Mesenchymal stem cell (in vitro differentiated cells and primary cell): Measurements from ENCODE around the gene PRR15L.

Source experiments
- DNase-seq: peaks from one replicate; pipeline ENCODE4 v3.0.0-alpha.2; 2013
- H2AFZ ChIP-seq: one replicate; pipeline ENCODE4 v1.6.1; 2013; ENCODE audit warnings: low read depth, mild to moderate bottlenecking, control low read depth, inconsistent platforms, low read length, moderate library complexity
- H2AK5ac ChIP-seq: 2 replicates; pipeline ENCODE4 v1.6.1; 2013; ENCODE audit warnings: low read length, moderate library complexity, mild to moderate bottlenecking, inconsistent platforms; ENCODE audit not compliant: severe bottlenecking
- H2BK120ac ChIP-seq: one replicate; pipeline ENCODE4 v1.6.1; 2013; ENCODE audit warnings: low read depth, mild to moderate bottlenecking, inconsistent platforms, low read length, moderate library complexity
- H2BK12ac ChIP-seq, 2 experiments: one replicate each; pipeline ENCODE4 v1.6.1; 2013; ENCODE audit warnings: inconsistent platforms in 2 of 2, low read length in 2 of 2, mild to moderate bottlenecking in 2 of 2, moderate library complexity in 2 of 2, control low read depth in 1 of 2
- H2BK15ac ChIP-seq: one replicate; pipeline ENCODE4 v1.6.1; 2013; ENCODE audit warnings: mild to moderate bottlenecking, low read depth, inconsistent platforms; ENCODE audit not compliant: poor library complexity, severe bottlenecking
- H2BK5ac ChIP-seq: 2 replicates; pipeline ENCODE4 v1.6.1; 2013; ENCODE audit warnings: low read depth, mild to moderate bottlenecking, low read length, control low read depth, inconsistent platforms; ENCODE audit not compliant: poor library complexity, severe bottlenecking
- H3K14ac ChIP-seq, 2 experiments: one replicate each; pipeline ENCODE4 v1.6.1; 2013; ENCODE audit warnings: inconsistent platforms in 2 of 2, low read length in 2 of 2, control low read depth in 1 of 2, mild to moderate bottlenecking in 1 of 2, moderate library complexity in 1 of 2
- H3K18ac ChIP-seq, 2 experiments: one replicate each; pipeline ENCODE4 v1.6.1; 2013; ENCODE audit warnings: inconsistent platforms in 2 of 2, low read length in 2 of 2, control low read depth in 1 of 2, low read depth in 1 of 2, mild to moderate bottlenecking in 1 of 2
- H3K23ac ChIP-seq, 2 experiments: one replicate each; pipeline ENCODE4 v1.6.1; 2013; ENCODE audit warnings: inconsistent platforms in 2 of 2, low read length in 2 of 2, mild to moderate bottlenecking in 2 of 2, moderate library complexity in 2 of 2, control low read depth in 1 of 2
- H3K27ac ChIP-seq: 2 replicates; pipeline ENCODE4 v1.5.1; 2013; ENCODE audit warnings: mild to moderate bottlenecking, moderate library complexity, low read length, control low read depth, inconsistent platforms; ENCODE audit not compliant: poor library complexity, severe bottlenecking
- H3K27me3 ChIP-seq, 2 experiments: 2 replicates each; pipeline versions ENCODE4 v1.6.1 to v1.7.0; 2013; ENCODE audit warnings: low read length in 2 of 2, mild to moderate bottlenecking in 2 of 2, moderate library complexity in 2 of 2, control low read depth in 1 of 2, inconsistent platforms in 1 of 2; ENCODE audit not compliant: control insufficient read depth in 1 of 2, insufficient read depth in 1 of 2
- H3K36me3 ChIP-seq, 2 experiments: 2 replicates each; pipeline versions ENCODE4 v1.6.1 to v1.7.0; 2013; ENCODE audit warnings: low read length in 2 of 2, control low read depth in 1 of 2, inconsistent platforms in 1 of 2, low read depth in 1 of 2, mild to moderate bottlenecking in 1 of 2; ENCODE audit not compliant: insufficient read depth in 2 of 2, control insufficient read depth in 1 of 2
- H3K4ac ChIP-seq, 2 experiments: one replicate each; pipeline ENCODE4 v1.6.1; 2013; ENCODE audit warnings: inconsistent platforms in 2 of 2, low read length in 2 of 2, mild to moderate bottlenecking in 2 of 2, moderate library complexity in 2 of 2, control low read depth in 1 of 2, low read depth in 1 of 2
- H3K4me1 ChIP-seq: 2 replicates; pipeline ENCODE4 v1.6.1; 2013; ENCODE audit warnings: low read depth, low read length, control low read depth; ENCODE audit not compliant: control insufficient read depth, insufficient read depth
- H3K4me2 ChIP-seq: 2 replicates; pipeline ENCODE4 v1.6.1; 2013; ENCODE audit warnings: low read length, mild to moderate bottlenecking, inconsistent platforms; ENCODE audit not compliant: poor library complexity, severe bottlenecking
- H3K4me3 ChIP-seq, 2 experiments: 2 replicates each; pipeline versions ENCODE4 v1.5.1 to v1.7.0; 2013; ENCODE audit warnings: low read length in 2 of 2, mild to moderate bottlenecking in 2 of 2, control low read depth in 1 of 2, low read depth in 1 of 2; ENCODE audit not compliant: insufficient read depth in 1 of 2
- H3K79me1 ChIP-seq: replicated peaks from 2 replicates; pipeline ENCODE4 v1.6.1; 2013; ENCODE audit warnings: mild to moderate bottlenecking, control low read depth, low read length, inconsistent platforms; ENCODE audit not compliant: poor library complexity, severe bottlenecking
- H3K9ac ChIP-seq: 2 replicates; pipeline ENCODE4 v1.7.0; 2013; ENCODE audit warnings: mild to moderate bottlenecking, low read length, moderate library complexity
- H3K9me3 ChIP-seq: 2 replicates; pipeline ENCODE4 v1.7.0; 2013; ENCODE audit warnings: mild to moderate bottlenecking, low read length; ENCODE audit not compliant: control insufficient read depth
- H4K8ac ChIP-seq: one replicate; pipeline ENCODE4 v1.6.1; 2013; ENCODE audit warnings: inconsistent platforms, mild to moderate bottlenecking, low read length, moderate library complexity
- H4K91ac ChIP-seq: one replicate; pipeline ENCODE4 v1.6.1; 2013; ENCODE audit warnings: mild to moderate bottlenecking, low read length, inconsistent platforms
- WGBS: methylation state at CpG from one replicate; pipeline ENCODE4 v1.1.7; 2013; ENCODE audit warnings: mixed read lengths; 5-methylcytosine and 5-hydroxymethylcytosine counted together

PRR15L gene

GRCh38 chr17:47983492-47984223, 26.0 kb upstream of the PRR15L start:
- Histone ChIP-seq H3K79me1 (peaks cover 11% of the 10 kb centered on the region), H3K9me3 (no peaks in the 10 kb centered on the region), H2AFZ (no peak overlapping the region), H3K27ac (no peak overlapping the region), H3K27me3 (no peaks in the 10 kb centered on the region), H3K4me1 (peaks cover 13% of the 10 kb centered on the region), H3K14ac (no peak overlapping the region), H4K8ac (no peak overlapping the region), H3K18ac (no peak overlapping the region), H2AK5ac (no peak overlapping the region), H3K4me3 (no peak overlapping the region), H2BK15ac (no peak overlapping the region), H2BK120ac (no peak overlapping the region), H3K36me3 (peaks cover 48 to 49% of the 10 kb centered on the region in 2 experiments), H3K23ac (no peak overlapping the region), H2BK12ac (no peak overlapping the region), H4K91ac (no peak overlapping the region), H3K4ac (no peak overlapping the region), H3K4me2 (no peak overlapping the region), H2BK5ac (no peak overlapping the region), H3K9ac (no peak overlapping the region)
- DNase-seq, result no peak
- 91% methylated on average over 11 of the region's 11 CpGs for WGBS

DNA sequence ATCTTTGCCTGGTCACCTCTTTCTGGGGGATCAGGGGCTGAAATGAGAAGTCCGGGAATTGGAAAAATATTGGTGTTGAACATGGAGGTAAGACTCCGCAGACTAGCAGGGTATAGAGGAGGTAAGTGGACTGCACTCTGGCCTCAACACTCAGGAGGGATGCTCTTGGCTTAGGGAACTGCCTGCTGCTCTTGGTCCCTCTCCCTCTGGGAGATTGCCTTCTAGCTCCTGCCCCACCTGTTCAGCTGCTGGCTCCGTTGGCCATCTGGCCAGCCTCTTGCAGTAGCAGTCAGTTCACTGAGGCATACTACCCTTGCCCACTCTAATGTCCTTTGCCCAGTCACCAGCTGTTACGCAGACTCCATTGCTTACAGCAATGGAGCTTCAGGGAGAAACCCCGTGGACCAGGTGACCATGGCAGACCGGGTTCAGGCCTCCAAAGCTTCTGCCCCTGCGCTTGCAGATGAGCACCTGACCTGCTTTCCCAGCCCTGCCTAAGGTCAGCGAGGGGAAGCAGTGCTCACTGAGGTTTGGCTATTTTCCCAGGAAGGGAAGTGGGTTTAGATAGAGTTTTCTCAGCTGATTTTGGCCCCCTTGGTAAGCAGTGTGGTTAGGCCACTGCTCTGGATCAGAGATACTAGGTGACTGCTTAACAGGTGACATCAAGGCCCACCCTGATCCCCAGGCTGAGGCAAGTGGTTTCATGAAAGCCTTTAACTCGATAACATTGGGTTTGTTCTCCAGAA, 25.1 kb upstream of the PRR15L start:
- H3K4me1 ChIP-seq, result peaks cover 9% of the 10 kb centered on the region
- H3K14ac ChIP-seq, result no peak overlapping the region
- H2BK5ac ChIP-seq, result no peak overlapping the region
- H3K18ac ChIP-seq, result no peak overlapping the region
- H2AK5ac ChIP-seq, result no peak overlapping the region
- peaks cover 12% of the 10 kb centered on the region for H3K79me1 ChIP-seq
- H3K23ac ChIP-seq, result no peak overlapping the region
- no peak overlapping the region for H2BK12ac ChIP-seq
- WGBS, result 94% methylated on average over 9 of the region's 9 CpGs
- no peak overlapping the region for H4K91ac ChIP-seq
- H2BK120ac ChIP-seq, result no peak overlapping the region
- no peak overlapping the region for H4K8ac ChIP-seq
- no peaks in the 10 kb centered on the region for H3K9me3 ChIP-seq
- no peak overlapping the region for H3K4me2 ChIP-seq
- H3K36me3 ChIP-seq, result peaks cover 53 to 55% of the 10 kb centered on the region in 2 experiments
- H3K27me3 ChIP-seq, result no peaks in the 10 kb centered on the region
- H3K4me3 ChIP-seq, result no peak overlapping the region
- H2BK15ac ChIP-seq, result no peak overlapping the region
- no peak overlapping the region for H3K27ac ChIP-seq
- no peak for DNase-seq
- H3K4ac ChIP-seq, result no peak overlapping the region
- no peak overlapping the region for H3K9ac ChIP-seq
- no peak overlapping the region for H2AFZ ChIP-seq

- no peak overlapping the region for H3K4ac ChIP-seq
- no peak for DNase-seq
- no peak overlapping the region for H2AFZ ChIP-seq
Observed at GRCh38 chr17:47982091-47982617, 24.5 kb upstream of the PRR15L start.

GRCh38 chr17:47981462-47981861, 23.8 kb upstream of the PRR15L start:
- DNase-seq, result no peak
- H3K79me1 ChIP-seq, result peaks cover 12% of the 10 kb centered on the region
- H3K36me3 ChIP-seq, result peaks cover 60 to 65% of the 10 kb centered on the region in 2 experiments
- no peak overlapping the region for H2BK15ac ChIP-seq
- no peaks in the 10 kb centered on the region for H3K4me1 ChIP-seq
- H3K4me3 ChIP-seq, result no peak overlapping the region
- H2BK120ac ChIP-seq, result no peak overlapping the region
- H3K4me2 ChIP-seq, result no peak overlapping the region
- no peak overlapping the region for H3K23ac ChIP-seq
- no peak overlapping the region for H3K4ac ChIP-seq
- H3K9me3 ChIP-seq, result no peaks in the 10 kb centered on the region
- H4K91ac ChIP-seq, result no peak overlapping the region
- H3K14ac ChIP-seq, result no peak overlapping the region
- H2AK5ac ChIP-seq, result no peak overlapping the region
- no peak overlapping the region for H2AFZ ChIP-seq
- no peaks in the 10 kb centered on the region for H3K27me3 ChIP-seq
- H3K9ac ChIP-seq, result no peak overlapping the region
- H4K8ac ChIP-seq, result no peak overlapping the region
- H2BK12ac ChIP-seq, result no peak overlapping the region
- H3K27ac ChIP-seq, result no peak overlapping the region
- H3K18ac ChIP-seq, result no peak overlapping the region
- WGBS, result 99% methylated on average over 9 of the region's 9 CpGs
- H2BK5ac ChIP-seq, result no peak overlapping the region

More at GRCh38 chr17:47982091-47982617, 24.5 kb upstream of the PRR15L start:
- Histone ChIP-seq H3K14ac (no peak overlapping the region), H3K4me2 (no peak overlapping the region), H3K9ac (no peak overlapping the region), H3K27me3 (no peaks in the 10 kb centered on the region), H3K4me3 (no peak overlapping the region), H3K23ac (no peak overlapping the region), H3K79me1 (peaks cover 12% of the 10 kb centered on the region), H3K36me3 (peaks cover 59 to 60% of the 10 kb centered on the region in 2 experiments), H2BK15ac (no peak overlapping the region), H2BK120ac (no peak overlapping the region), H3K27ac (no peak overlapping the region), H4K8ac (no peak overlapping the region), H2BK12ac (no peak overlapping the region), H3K9me3 (no peaks in the 10 kb centered on the region), H3K4me1 (peaks cover 3% of the 10 kb centered on the region), H2AK5ac (no peak overlapping the region), H2BK5ac (no peak overlapping the region), H4K91ac (no peak overlapping the region), H3K18ac (no peak overlapping the region)
- 91% methylated on average over 12 of the region's 14 CpGs for WGBS
